ENCODE measurements around the gene STAMBP.

Gene STAMBP

GRCh38 chr2:73836141-73836943, 7.6 kb downstream of the STAMBP start:
- TF ChIP-seq CTCF (IDR thresholded peaks at IDR 0.05; ENCODE audit: control insufficient read depth, extremely low read depth, insufficient read depth): no peak
- DNase-seq (ENCODE audit: low read depth): no peak
- H3K4me3 ChIP-seq (ENCODE audit: low read depth, low read length): no peak overlapping the region

GRCh38 chr2:73837847-73838585, 9.3 kb downstream of the STAMBP start:
- TF ChIP-seq CTCF (IDR thresholded peaks at IDR 0.05; ENCODE audit: control insufficient read depth, extremely low read depth, insufficient read depth): no peak
- H3K4me3 ChIP-seq (ENCODE audit: low read depth, low read length): no peak overlapping the region
- DNase-seq (ENCODE audit: low read depth): no peak

GRCh38 chr2:73838889-73839534, 10.3 kb downstream of the STAMBP start:
- H3K4me3 ChIP-seq (ENCODE audit: low read depth, low read length): no peak overlapping the region
- DNase-seq (ENCODE audit: low read depth): no peak
- no peak for TF ChIP-seq CTCF (IDR thresholded peaks at IDR 0.05; ENCODE audit: control insufficient read depth, extremely low read depth, insufficient read depth)

GRCh38 chr2:73839653-73840411, 11.1 kb downstream of the STAMBP start:
- DNase-seq (ENCODE audit: low read depth): no peak
- TF ChIP-seq CTCF (IDR thresholded peaks at IDR 0.05; ENCODE audit: control insufficient read depth, extremely low read depth, insufficient read depth): no peak
- H3K4me3 ChIP-seq (ENCODE audit: low read depth, low read length): no peak overlapping the region

- no peak for DNase-seq (ENCODE audit: low read depth)
- no peak for TF ChIP-seq CTCF (IDR thresholded peaks at IDR 0.05; ENCODE audit: control insufficient read depth, extremely low read depth, insufficient read depth)
- H3K4me3 ChIP-seq (ENCODE audit: low read depth, low read length): no peak overlapping the region
Observed at GRCh38 chr2:73841912-73842738, 13.4 kb downstream of the STAMBP start.

- no peak for TF ChIP-seq CTCF (IDR thresholded peaks at IDR 0.05; ENCODE audit: control insufficient read depth, extremely low read depth, insufficient read depth)
- H3K4me3 ChIP-seq (ENCODE audit: low read depth, low read length): no peak overlapping the region
- DNase-seq (ENCODE audit: low read depth): peak; percentile 54
Observed at GRCh38 chr2:73842739-73843019, 13.9 kb downstream of the STAMBP start.

Data from LNCaP clone FGC (cell line).